SK-N-MC (cell line): ENCODE measurements around the gene ANO2.

Experiments used
- EZH2 ChIP-seq: fragments of 200-600 bp; sonication (generic); IDR thresholded peaks from one replicate; pipeline ENCODE4 v1.6.1; 2017; ENCODE audit warnings: antibody characterized with exemption
- FOXP2 ChIP-seq: optimal IDR thresholded peaks from 2 replicates; pipeline ENCODE3; 2011; ENCODE audit warnings: mild to moderate bottlenecking, moderate library complexity; ENCODE audit not compliant: insufficient read depth; ENCODE audit errors: extremely low read length, control extremely low read depth
- POLR2AphosphoS5 ChIP-seq: IDR thresholded peaks from 2 replicates; pipeline ENCODE4 v1.6.1; 2012; ENCODE audit warnings: mild to moderate bottlenecking, low read depth, low read length, borderline replicate concordance

DNA sequence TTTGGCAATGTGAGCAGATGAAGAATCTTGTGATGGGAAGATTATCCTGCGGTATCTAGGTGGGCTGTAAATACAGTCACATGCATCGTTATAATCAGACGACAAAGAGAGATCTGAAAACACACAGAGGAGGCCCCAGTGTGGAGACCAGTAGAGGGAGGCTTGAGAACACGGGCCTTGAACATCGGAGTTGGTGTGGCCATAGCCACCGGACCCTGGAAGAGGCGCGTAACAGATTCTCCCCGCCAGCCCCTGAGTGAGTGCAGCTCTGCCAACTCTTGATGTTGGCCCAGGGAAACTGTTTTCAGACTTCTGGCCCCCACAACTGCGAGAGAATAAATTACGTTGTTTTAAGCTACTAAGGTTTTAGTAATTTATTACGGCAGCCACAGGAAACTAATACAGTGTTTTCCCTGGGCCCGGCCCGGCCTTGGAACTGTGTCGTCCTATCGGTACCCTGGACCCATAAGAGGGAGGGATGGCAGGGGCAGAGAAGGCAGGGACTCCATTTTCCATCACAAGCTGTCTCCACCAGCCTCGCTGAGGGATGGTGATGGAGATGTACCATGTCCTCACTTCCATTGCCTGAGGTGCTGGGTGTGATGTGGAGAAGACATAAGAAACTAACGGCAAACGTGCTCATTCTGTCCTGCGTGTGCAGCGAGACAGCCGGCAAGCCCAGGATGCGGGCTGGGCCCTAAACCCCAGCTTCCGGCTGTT lies 421.5 kb downstream of the ANO2 start:
- no peak for TF ChIP-seq EZH2
- TF ChIP-seq POLR2AphosphoS5, result no peak
- no peak for TF ChIP-seq FOXP2
